Tibial artery (tissue), 4 donors: ENCODE data around the gene AK8.

ENCODE experiments used
- DNase-seq, 2 donors: peaks; one replicate each; pipeline ENCODE4 v3.0.0-alpha.2; 2019
- H3K27ac ChIP-seq, 2 donors: fragments of 200-600 bp; sonication (generic) in 1 of 2; 1 replicate in 1 of 2; 2 replicates in 1 of 2; pipeline ENCODE4 v1.5.1; 2018 to 2019; ENCODE audit warnings: mild to moderate bottlenecking in 1 of 2
- H3K27me3 ChIP-seq, 2 donors: fragments of 200-600 bp; sonication (generic) in 1 of 2; one replicate each; pipeline versions ENCODE4 v1.5.1 to v1.6.0; 2016 to 2019
- H3K36me3 ChIP-seq, 3 donors: fragments of 200-600 bp; sonication (generic) in 2 of 3; one replicate each; pipeline ENCODE4 v1.5.1; 2016 to 2019; ENCODE audit warnings: mild to moderate bottlenecking in 2 of 3
- H3K4me1 ChIP-seq, 4 donors: fragments of 200-600 bp; sonication (generic) in 2 of 4; 1 replicate in 3 of 4; 2 replicates in 1 of 4; pipeline ENCODE4 v1.5.1; 2016 to 2019
- H3K4me3 ChIP-seq, 2 donors: fragments of 200-600 bp; sonication (generic) in 1 of 2; 1 replicate in 1 of 2; 2 replicates in 1 of 2; pipeline ENCODE4 v1.5.1; 2018 to 2019; ENCODE audit warnings: mild to moderate bottlenecking in 2 of 2
- H3K9me3 ChIP-seq, 3 donors: fragments of 200-600 bp; sonication (generic) in 1 of 3; one replicate each; pipeline ENCODE4 v1.5.1; 2016 to 2019
- CTCF ChIP-seq, 2 experiments: fragments of 200-600 bp in 1 of 2; fragments of 450-650 bp in 1 of 2; IDR thresholded peaks; one replicate each; pipeline ENCODE4 v1.5.1; 2017 to 2019; ENCODE audit warnings: antibody characterized with exemption in 2 of 2, mild to moderate bottlenecking in 1 of 2, moderate library complexity in 1 of 2
- intact Hi-C: fragments of 100-400 bp; cut with DNase I; formaldehyde crosslinking; loops from one replicate; pipeline ENCODE4 v1.15.0; 2023; ENCODE audit warnings: low total_unique reads

Gene AK8

GRCh38 chr9:132757016-132757415, 121.1 kb downstream of the AK8 start:
- peaks cover 0 to 16% of the 10 kb centered on the region in 2 donors for H3K27me3 ChIP-seq
- intact Hi-C loops: no loop called here
- H3K4me3 ChIP-seq: no peak overlapping the region
- TF ChIP-seq CTCF (IDR thresholded peaks at IDR 0.05): no peak
- DNase-seq: no peak
- no peaks in the 10 kb centered on the region for H3K36me3 ChIP-seq
- no peak overlapping the region for H3K27ac ChIP-seq
- peaks cover 0 to 5% (median 0%) of the 10 kb centered on the region in 4 donors for H3K4me1 ChIP-seq
- H3K9me3 ChIP-seq: no peaks in the 10 kb centered on the region

- intact Hi-C loops: no loop called here
- peaks cover 0 to 14% of the 10 kb centered on the region in 2 donors for H3K27me3 ChIP-seq
- H3K36me3 ChIP-seq: no peaks in the 10 kb centered on the region
- no peaks in the 10 kb centered on the region for H3K9me3 ChIP-seq
- TF ChIP-seq CTCF (IDR thresholded peaks at IDR 0.05): no peak
- no peak overlapping the region for H3K4me3 ChIP-seq
- no peak overlapping the region for H3K27ac ChIP-seq
- H3K4me1 ChIP-seq: peaks cover 0 to 5% (median 0%) of the 10 kb centered on the region in 4 donors
- DNase-seq: no peak
These were observed 121.8 kb downstream of the AK8 start for GRCh38 chr9:132756214-132756845.

GRCh38 chr9:132755096-132755495, 123.0 kb downstream of the AK8 start:
- peak in 1 of 2 donors; percentile 24 for DNase-seq
- Histone ChIP-seq H3K4me1 (peaks cover 0 to 5% (median 0%) of the 10 kb centered on the region in 4 donors), H3K9me3 (no peaks in the 10 kb centered on the region), H3K36me3 (no peaks in the 10 kb centered on the region), H3K27me3 (peaks cover 0 to 10% of the 10 kb centered on the region in 2 donors), H3K27ac (no peak overlapping the region), H3K4me3 (no peak overlapping the region)
- intact Hi-C loops: no loop called here
- no peak for TF ChIP-seq CTCF (IDR thresholded peaks at IDR 0.05)

- TF ChIP-seq CTCF (IDR thresholded peaks at IDR 0.05): no peak
- Histone ChIP-seq H3K27ac (no peak overlapping the region), H3K4me1 (peaks cover 0 to 5% (median 0%) of the 10 kb centered on the region in 4 donors), H3K4me3 (no peak overlapping the region), H3K27me3 (peaks cover 0 to 9% of the 10 kb centered on the region in 2 donors), H3K36me3 (no peaks in the 10 kb centered on the region), H3K9me3 (no peaks in the 10 kb centered on the region)
- intact Hi-C loops: no loop called here
- no peak for DNase-seq
These were observed 123.8 kb downstream of the AK8 start for GRCh38 chr9:132754236-132754635.

GRCh38 chr9:132753593-132753880, 124.5 kb downstream of the AK8 start:
- no peaks in the 10 kb centered on the region for H3K9me3 ChIP-seq
- H3K4me1 ChIP-seq: peaks cover 0 to 5% (median 0%) of the 10 kb centered on the region in 4 donors

More at GRCh38 chr9:132753593-132753880, 124.5 kb downstream of the AK8 start:
- Histone ChIP-seq H3K4me3 (no peak overlapping the region), H3K36me3 (no peaks in the 10 kb centered on the region), H3K27ac (no peak overlapping the region), H3K27me3 (peaks cover 0 to 10% of the 10 kb centered on the region in 2 donors)
- no peak for DNase-seq
- intact Hi-C loops: no loop called here
- TF ChIP-seq CTCF (IDR thresholded peaks at IDR 0.05): no peak
